Measurements from ENCODE around the gene TRIP11. TPM values are rescaled to one million over a fixed set of nuclear protein-coding genes. Genes with fewer than 3 reads are reported as not detected.
A peak's percentile ranks its signal among the peaks of the same experiment; 100 is the strongest.

Gene TRIP11
- total and polyA plus RNA-seq, 2 experiments from 2014 or later = 24.1 to 69.5 TPM

- Histone ChIP-seq H3K36me3 (ENCODE audit: low read depth) (peaks cover 54% of the 10 kb centered on the region), H3K9ac (no peak overlapping the region), H3K9me3 (ENCODE audit: low read depth) (no peaks in the 10 kb centered on the region), H3K4me3 (no peak overlapping the region), H3K4me2 (ENCODE audit: unreplicated experiment) (no peak overlapping the region), H3K27ac (no peak overlapping the region), H2AFZ (no peak overlapping the region), H4K20me1 (ENCODE audit: insufficient read depth) (no peaks in the 10 kb centered on the region), H3K4me1 (ENCODE audit: insufficient read depth) (no peaks in the 10 kb centered on the region), H3K27me3 (replicated peaks; ENCODE audit: insufficient read depth) (no peaks in the 10 kb centered on the region), H3K79me2 (ENCODE audit: insufficient read depth) (peaks cover 67% of the 10 kb centered on the region), H3K9me2 (ENCODE audit: insufficient read depth) (no peaks in the 10 kb centered on the region), H3F3A (ENCODE audit: insufficient read depth) (no peaks in the 10 kb centered on the region)
- TF ChIP-seq EZH2phosphoT487 (IDR thresholded peaks at IDR 0.05; ENCODE audit: insufficient read depth, low read depth) (no peak), EZH2 (IDR thresholded peaks at IDR 0.05; ENCODE audit: insufficient read depth, poor library complexity, severe bottlenecking) (no peak)
- in situ Hi-C loops (cut with MboI) = no loop called here
- 95 to 99% methylated on average over 3 of the region's 3 CpGs for WGBS, 2 experiments (ENCODE audit: low coverage in 1 of 2, low lambda C conversion rate in 2 of 2, missing lambda C conversion rate in 2 of 2)
- DNase-seq = no peak
Measured at GRCh38 chr14:92021523-92021922, 18.3 kb downstream of the TRIP11 start.

- Histone ChIP-seq H3K9me3 (ENCODE audit: low read depth) (no peaks in the 10 kb centered on the region), H3K79me2 (ENCODE audit: insufficient read depth) (peaks cover 24% of the 10 kb centered on the region), H3K4me3 (no peak overlapping the region), H3K27ac (no peak overlapping the region), H2AFZ (no peak overlapping the region), H3K36me3 (ENCODE audit: low read depth) (peaks cover 50% of the 10 kb centered on the region), H3K9ac (no peak overlapping the region), H3K4me1 (ENCODE audit: insufficient read depth) (no peaks in the 10 kb centered on the region), H3K9me2 (ENCODE audit: insufficient read depth) (no peaks in the 10 kb centered on the region), H3K4me2 (ENCODE audit: unreplicated experiment) (no peak overlapping the region), H3F3A (ENCODE audit: insufficient read depth) (no peaks in the 10 kb centered on the region), H4K20me1 (ENCODE audit: insufficient read depth) (no peaks in the 10 kb centered on the region), H3K27me3 (replicated peaks; ENCODE audit: insufficient read depth) (no peaks in the 10 kb centered on the region)
- TF ChIP-seq EZH2phosphoT487 (IDR thresholded peaks at IDR 0.05; ENCODE audit: insufficient read depth, low read depth) (no peak), EZH2 (IDR thresholded peaks at IDR 0.05; ENCODE audit: insufficient read depth, poor library complexity, severe bottlenecking) (no peak)
- DNase-seq = peak; percentile 14
- in situ Hi-C loops (cut with MboI) = no loop called here
Measured at GRCh38 chr14:92014040-92014439, 25.8 kb downstream of the TRIP11 start.

GRCh38 chr14:92012121-92012748, 27.6 kb downstream of the TRIP11 start:
- no peak for TF ChIP-seq EZH2phosphoT487 (IDR thresholded peaks at IDR 0.05; ENCODE audit: insufficient read depth, low read depth)
- TF ChIP-seq EZH2 (IDR thresholded peaks at IDR 0.05; ENCODE audit: insufficient read depth, poor library complexity, severe bottlenecking) = no peak
- in situ Hi-C loops (cut with MboI) = no loop called here
- no peaks in the 10 kb centered on the region for H3K27me3 ChIP-seq (replicated peaks; ENCODE audit: insufficient read depth)

GRCh38 chr14:92010644-92011043, 29.2 kb downstream of the TRIP11 start:
- Histone ChIP-seq H3K27ac (no peak overlapping the region), H4K20me1 (ENCODE audit: insufficient read depth) (no peaks in the 10 kb centered on the region), H3K4me1 (ENCODE audit: insufficient read depth) (no peaks in the 10 kb centered on the region), H3K9me3 (ENCODE audit: low read depth) (no peaks in the 10 kb centered on the region), H3K4me2 (ENCODE audit: unreplicated experiment) (no peak overlapping the region), H3K36me3 (ENCODE audit: low read depth) (peaks cover 52% of the 10 kb centered on the region), H3K79me2 (ENCODE audit: insufficient read depth) (peaks cover 22% of the 10 kb centered on the region), H2AFZ (no peak overlapping the region), H3F3A (ENCODE audit: insufficient read depth) (no peaks in the 10 kb centered on the region), H3K4me3 (no peak overlapping the region), H3K27me3 (replicated peaks; ENCODE audit: insufficient read depth) (no peaks in the 10 kb centered on the region), H3K9me2 (ENCODE audit: insufficient read depth) (no peaks in the 10 kb centered on the region), H3K9ac (no peak overlapping the region)
- in situ Hi-C loops (cut with MboI) = no loop called here
- 96 to 98% methylated on average over 3 of the region's 3 CpGs for WGBS, 2 experiments (ENCODE audit: low coverage in 1 of 2, low lambda C conversion rate in 2 of 2, missing lambda C conversion rate in 2 of 2)
- no peak for TF ChIP-seq EZH2phosphoT487 (IDR thresholded peaks at IDR 0.05; ENCODE audit: insufficient read depth, low read depth)
- TF ChIP-seq EZH2 (IDR thresholded peaks at IDR 0.05; ENCODE audit: insufficient read depth, poor library complexity, severe bottlenecking) = no peak
- no peak for DNase-seq

More at GRCh38 chr14:92012121-92012748, 27.6 kb downstream of the TRIP11 start:
- Histone ChIP-seq H3K36me3 (ENCODE audit: low read depth) (peaks cover 49% of the 10 kb centered on the region), H2AFZ (no peak overlapping the region), H3K9ac (no peak overlapping the region), H3K79me2 (ENCODE audit: insufficient read depth) (peaks cover 22% of the 10 kb centered on the region), H3K27ac (no peak overlapping the region), H3K4me1 (ENCODE audit: insufficient read depth) (no peaks in the 10 kb centered on the region), H3K9me3 (ENCODE audit: low read depth) (no peaks in the 10 kb centered on the region), H3F3A (ENCODE audit: insufficient read depth) (no peaks in the 10 kb centered on the region), H3K4me2 (ENCODE audit: unreplicated experiment) (no peak overlapping the region), H3K9me2 (ENCODE audit: insufficient read depth) (no peaks in the 10 kb centered on the region), H4K20me1 (ENCODE audit: insufficient read depth) (no peaks in the 10 kb centered on the region), H3K4me3 (no peak overlapping the region)
- no peak for DNase-seq
- WGBS, 2 experiments (ENCODE audit: low coverage in 1 of 2, low lambda C conversion rate in 2 of 2, missing lambda C conversion rate in 2 of 2) = 77 to 85% methylated on average over 4 of the region's 4 CpGs

Data from GM23248 (cell line).